Measurements from ENCODE around the gene CCDC60. TPM values are rescaled to one million over a fixed set of nuclear protein-coding genes. Genes with fewer than 3 reads are reported as not detected.

The CCDC60 gene
- polyA plus RNA-seq, 3 donors, result not detected

GRCh38 chr12:119375075-119375882 lies 40.8 kb downstream of the CCDC60 start:
- H3K27ac ChIP-seq (ENCODE audit: low read depth, low read length), result no peak overlapping the region
- 47 to 59% (median 58%) methylated on average over 7 of the region's 7 CpGs for WGBS, 3 donors

- H3K27ac ChIP-seq (ENCODE audit: low read depth, low read length), result no peak overlapping the region
- WGBS, 3 donors, result 15 to 27% (median 20%) methylated on average over 5 of the region's 5 CpGs
Measured at GRCh38 chr12:119375883-119376190, 41.3 kb downstream of the CCDC60 start.

GRCh38 chr12:119378903-119379302 lies 44.4 kb downstream of the CCDC60 start:
- H3K27ac ChIP-seq (ENCODE audit: low read depth, low read length), result no peak overlapping the region
- WGBS, 3 donors, result 67 to 78% (median 71%) methylated on average over 4 of the region's 4 CpGs

- H3K27ac ChIP-seq (ENCODE audit: low read depth, low read length), result no peak overlapping the region
- 30 to 64% (median 58%) methylated on average over 5 of the region's 5 CpGs for WGBS, 3 donors
Measured at GRCh38 chr12:119381471-119382235, 47.1 kb downstream of the CCDC60 start.

GRCh38 chr12:119383206-119383605 lies 48.7 kb downstream of the CCDC60 start:
- WGBS, 3 donors, result 83 to 92% (median 91%) methylated on average over 7 of the region's 7 CpGs
- H3K27ac ChIP-seq (ENCODE audit: low read depth, low read length), result no peak overlapping the region

- 85 to 94% (median 87%) methylated on average over 5 of the region's 5 CpGs for WGBS, 3 donors
- no peak overlapping the region for H3K27ac ChIP-seq (ENCODE audit: low read depth, low read length)
Measured at GRCh38 chr12:119384340-119384739, 49.8 kb downstream of the CCDC60 start.

- 48 to 85% (median 54%) methylated on average over 3 of the region's 3 CpGs for WGBS, 3 donors
- no peak overlapping the region for H3K27ac ChIP-seq (ENCODE audit: low read depth, low read length)
Measured at GRCh38 chr12:119385659-119386058, 51.1 kb downstream of the CCDC60 start.

- H3K27ac ChIP-seq (ENCODE audit: low read depth, low read length), result no peak overlapping the region
Measured at GRCh38 chr12:119389687-119390086, 55.2 kb downstream of the CCDC60 start.

- H3K27ac ChIP-seq (ENCODE audit: low read depth, low read length), result no peak overlapping the region
- 55 to 70% (median 68%) methylated on average over 5 of the region's 5 CpGs for WGBS, 3 donors
Measured at GRCh38 chr12:119391673-119392072, 57.1 kb downstream of the CCDC60 start.

GRCh38 chr12:119393677-119394076 lies 59.1 kb downstream of the CCDC60 start:
- WGBS, 3 donors, result 35 to 45% (median 37%) methylated on average over 4 of the region's 4 CpGs
- H3K27ac ChIP-seq (ENCODE audit: low read depth, low read length), result no peak overlapping the region

- H3K27ac ChIP-seq (ENCODE audit: low read depth, low read length), result no peak overlapping the region
Measured at GRCh38 chr12:119397540-119397939, 63.0 kb downstream of the CCDC60 start.

GRCh38 chr12:119398190-119398589 lies 63.7 kb downstream of the CCDC60 start:
- H3K27ac ChIP-seq (ENCODE audit: low read depth, low read length), result no peak overlapping the region
- 91 to 98% (median 93%) methylated on average over 15 to 24 of the region's 24 CpGs for WGBS, 3 donors

More at GRCh38 chr12:119397540-119397939, 63.0 kb downstream of the CCDC60 start:
- 88 to 94% (median 92%) methylated on average over 4 to 10 of the region's 10 CpGs for WGBS, 3 donors

- no peak overlapping the region for H3K27ac ChIP-seq (ENCODE audit: low read depth, low read length)
- WGBS, 3 donors, result 73 to 77% (median 75%) methylated on average over 4 of the region's 4 CpGs
Measured at GRCh38 chr12:119399301-119399700, 64.8 kb downstream of the CCDC60 start.

- H3K27ac ChIP-seq (ENCODE audit: low read depth, low read length), result no peak overlapping the region
- 29 to 55% (median 55%) methylated on average over 2 of the region's 2 CpGs for whole genome bisulfite sequencing, 3 donors
Measured at GRCh38 chr12:119406308-119406707, 71.8 kb downstream of the CCDC60 start.

- 67 to 75% (median 74%) methylated on average over 4 of the region's 4 CpGs for WGBS, 3 donors
- no peak overlapping the region for H3K27ac ChIP-seq (ENCODE audit: low read depth, low read length)
Measured at GRCh38 chr12:119406811-119407210, 72.3 kb downstream of the CCDC60 start.

- H3K27ac ChIP-seq (ENCODE audit: low read depth, low read length), result no peak overlapping the region
- 74 to 90% (median 88%) methylated on average over 4 of the region's 4 CpGs for WGBS, 3 donors
Measured at GRCh38 chr12:119409043-119409442, 74.5 kb downstream of the CCDC60 start.

- no peak overlapping the region for H3K27ac ChIP-seq (ENCODE audit: low read depth, low read length)
- WGBS, 3 donors, result 59 to 79% (median 70%) methylated on average over 5 of the region's 5 CpGs
Measured at GRCh38 chr12:119410396-119410795, 75.9 kb downstream of the CCDC60 start.

- no peak overlapping the region for H3K27ac ChIP-seq (ENCODE audit: low read depth, low read length)
Measured at GRCh38 chr12:119412306-119412705, 77.8 kb downstream of the CCDC60 start.

GRCh38 chr12:119412811-119413794 lies 78.6 kb downstream of the CCDC60 start:
- WGBS, 3 donors, result 29 to 35% (median 34%) methylated on average over 21 of the region's 21 CpGs
- H3K27ac ChIP-seq (ENCODE audit: low read depth, low read length), result no peak overlapping the region

More at GRCh38 chr12:119412306-119412705, 77.8 kb downstream of the CCDC60 start:
- WGBS, 3 donors, result 27 to 39% (median 31%) methylated on average over 4 of the region's 4 CpGs
